ENCODE data around the gene CYP27C1. TPM values are rescaled to one million over a fixed set of nuclear protein-coding genes. Genes with fewer than 3 reads are reported as not detected.
A peak's percentile ranks its signal among the peaks of the same experiment; 100 is the strongest.

Gene CYP27C1, protein sequence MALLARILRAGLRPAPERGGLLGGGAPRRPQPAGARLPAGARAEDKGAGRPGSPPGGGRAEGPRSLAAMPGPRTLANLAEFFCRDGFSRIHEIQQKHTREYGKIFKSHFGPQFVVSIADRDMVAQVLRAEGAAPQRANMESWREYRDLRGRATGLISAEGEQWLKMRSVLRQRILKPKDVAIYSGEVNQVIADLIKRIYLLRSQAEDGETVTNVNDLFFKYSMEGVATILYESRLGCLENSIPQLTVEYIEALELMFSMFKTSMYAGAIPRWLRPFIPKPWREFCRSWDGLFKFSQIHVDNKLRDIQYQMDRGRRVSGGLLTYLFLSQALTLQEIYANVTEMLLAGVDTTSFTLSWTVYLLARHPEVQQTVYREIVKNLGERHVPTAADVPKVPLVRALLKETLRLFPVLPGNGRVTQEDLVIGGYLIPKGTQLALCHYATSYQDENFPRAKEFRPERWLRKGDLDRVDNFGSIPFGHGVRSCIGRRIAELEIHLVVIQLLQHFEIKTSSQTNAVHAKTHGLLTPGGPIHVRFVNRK
- under 1 TPM in 1 of 2 donors, not detected in 1; 0.52 TPM for total RNA-seq

- Histone ChIP-seq H3K4me1 (peaks cover 23% of the 10 kb centered on the region), H3K36me3 (replicated peaks in 1 of 2; ENCODE audit: insufficient read depth in 1 of 2, low read depth in 2 of 2) (no peaks in the 10 kb centered on the region), H3K27ac (no peak within 1 kb of the TSS), H3K27me3 (peaks cover 6 to 19% of the 10 kb centered on the region in 2 donors), H3K4me3 (peak within 1 kb of the TSS in 1 of 2 donors; percentile 34), H3K9me3 (no peaks in the 10 kb centered on the region)
- intact Hi-C loops (cut with DNase I), result no loop called here
- DNase-seq (no peak), ATAC-seq (peak; percentile 50)
- TF ChIP-seq, protein P1, sequence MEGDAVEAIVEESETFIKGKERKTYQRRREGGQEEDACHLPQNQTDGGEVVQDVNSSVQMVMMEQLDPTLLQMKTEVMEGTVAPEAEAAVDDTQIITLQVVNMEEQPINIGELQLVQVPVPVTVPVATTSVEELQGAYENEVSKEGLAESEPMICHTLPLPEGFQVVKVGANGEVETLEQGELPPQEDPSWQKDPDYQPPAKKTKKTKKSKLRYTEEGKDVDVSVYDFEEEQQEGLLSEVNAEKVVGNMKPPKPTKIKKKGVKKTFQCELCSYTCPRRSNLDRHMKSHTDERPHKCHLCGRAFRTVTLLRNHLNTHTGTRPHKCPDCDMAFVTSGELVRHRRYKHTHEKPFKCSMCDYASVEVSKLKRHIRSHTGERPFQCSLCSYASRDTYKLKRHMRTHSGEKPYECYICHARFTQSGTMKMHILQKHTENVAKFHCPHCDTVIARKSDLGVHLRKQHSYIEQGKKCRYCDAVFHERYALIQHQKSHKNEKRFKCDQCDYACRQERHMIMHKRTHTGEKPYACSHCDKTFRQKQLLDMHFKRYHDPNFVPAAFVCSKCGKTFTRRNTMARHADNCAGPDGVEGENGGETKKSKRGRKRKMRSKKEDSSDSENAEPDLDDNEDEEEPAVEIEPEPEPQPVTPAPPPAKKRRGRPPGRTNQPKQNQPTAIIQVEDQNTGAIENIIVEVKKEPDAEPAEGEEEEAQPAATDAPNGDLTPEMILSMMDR (IDR thresholded peaks at IDR 0.05), result no peak
- no peak for TF ChIP-seq POLR2A (IDR thresholded peaks at IDR 0.05)
- WGBS, 2 donors, result 1 to 4% methylated on average over 15 to 43 of the region's 43 CpGs
Observed at GRCh38 chr2:127220102-127220767, at the start of gene CYP27C1. Gene CYP27C1, minus strand, starts transcription at chr2:127220299. Its CDS starts 29 bp downstream, at chr2:127220270.

GRCh38 chr2:127261804-127262406, 41.8 kb upstream of the CYP27C1 start:
- no peak for DNase-seq
- intact Hi-C loops (cut with DNase I), result no loop called here
- no peak overlapping the region for H3K4me3 ChIP-seq
- no peaks in the 10 kb centered on the region for H3K9me3 ChIP-seq
- peaks cover 9 to 16% of the 10 kb centered on the region in 2 donors for H3K36me3 ChIP-seq (replicated peaks in 1 of 2; ENCODE audit: insufficient read depth in 1 of 2, low read depth in 2 of 2)
- ATAC-seq, result no peak
- no peaks in the 10 kb centered on the region for H3K4me1 ChIP-seq
- no peaks in the 10 kb centered on the region for H3K27me3 ChIP-seq
- no peak overlapping the region for H3K27ac ChIP-seq
- 90 to 92% methylated on average over 8 of the region's 8 CpGs for WGBS, 2 donors
- TF ChIP-seq POLR2A (IDR thresholded peaks at IDR 0.05), result no peak
- TF ChIP-seq, protein P1 (IDR thresholded peaks at IDR 0.05), result no peak

DNA sequence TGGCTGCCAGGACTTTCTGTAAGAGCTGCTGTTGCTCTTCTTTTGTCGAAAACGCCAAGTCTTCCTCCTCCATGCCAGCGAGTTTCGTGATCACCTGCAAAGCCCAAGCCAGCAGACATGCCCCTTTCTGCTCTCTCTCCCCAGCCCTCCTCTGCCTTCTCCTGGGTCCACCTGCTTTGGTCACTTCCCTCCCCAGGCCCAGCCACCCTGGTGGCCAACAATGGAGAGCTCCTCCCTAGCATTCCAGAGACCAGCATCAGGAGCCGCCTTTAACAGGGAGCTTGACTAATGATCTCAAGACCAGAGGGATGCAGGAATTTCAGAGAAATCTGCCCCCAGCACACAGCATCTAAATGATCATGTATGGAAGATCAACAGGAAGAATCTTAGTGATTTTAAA, 39.3 kb upstream of the CYP27C1 start:
- peaks cover 9 to 17% of the 10 kb centered on the region in 2 donors for H3K36me3 ChIP-seq (replicated peaks in 1 of 2; ENCODE audit: insufficient read depth in 1 of 2, low read depth in 2 of 2)
- WGBS, 2 donors, result 94 to 98% methylated on average over 5 of the region's 5 CpGs
- no peak for TF ChIP-seq POLR2A (IDR thresholded peaks at IDR 0.05)
- TF ChIP-seq, protein P1 (IDR thresholded peaks at IDR 0.05), result no peak
- H3K4me1 ChIP-seq, result peaks cover 4% of the 10 kb centered on the region
- no peaks in the 10 kb centered on the region for H3K9me3 ChIP-seq
- no peak for DNase-seq
- H3K4me3 ChIP-seq, result no peak overlapping the region
- H3K27me3 ChIP-seq, result no peaks in the 10 kb centered on the region
- intact Hi-C loops (cut with DNase I), result no loop called here
- no peak for ATAC-seq
- H3K27ac ChIP-seq, result no peak overlapping the region

- Histone ChIP-seq H3K27ac (no peak overlapping the region), H3K4me1 (peaks cover 4% of the 10 kb centered on the region), H3K27me3 (no peaks in the 10 kb centered on the region), H3K9me3 (no peaks in the 10 kb centered on the region), H3K4me3 (no peak overlapping the region), H3K36me3 (replicated peaks in 1 of 2; ENCODE audit: insufficient read depth in 1 of 2, low read depth in 2 of 2) (peaks cover 9 to 15% of the 10 kb centered on the region in 2 donors)
- intact Hi-C loops (cut with DNase I), result no loop called here
- ATAC-seq, result no peak
- DNase-seq, result no peak
- TF ChIP-seq, protein P1 (IDR thresholded peaks at IDR 0.05), result no peak
- no peak for TF ChIP-seq POLR2A (IDR thresholded peaks at IDR 0.05)
- 65 to 88% methylated on average over 8 of the region's 8 CpGs for WGBS, 2 donors
Observed at GRCh38 chr2:127256866-127257265, 36.8 kb upstream of the CYP27C1 start.
